Mucosa of rectum (tissue), 2 donors: ENCODE results near the gene MXD4.
A peak's percentile ranks its signal among the peaks of the same experiment; 100 is the strongest.
"Not testable (repeated sequence)": the region's sequence is repeated elsewhere in the genome, so short reads cannot be mapped to it uniquely, and the experiment has no call there.

Experiments used
- H3K27ac ChIP-seq, 2 donors: one replicate each; pipeline ENCODE4 v1.7.0; 2013; ENCODE audit warnings: inconsistent platforms in 2 of 2, low read depth in 2 of 2, low read length in 2 of 2
- H3K27me3 ChIP-seq, 2 donors: one replicate each; pipeline ENCODE4 v1.7.0; 2013; ENCODE audit warnings: low read length in 2 of 2; ENCODE audit not compliant: control insufficient read depth in 2 of 2, insufficient read depth in 2 of 2
- H3K36me3 ChIP-seq, 2 donors: one replicate each; pipeline ENCODE4 v1.7.0; 2013; ENCODE audit warnings: low read length in 2 of 2; ENCODE audit not compliant: control insufficient read depth in 2 of 2, insufficient read depth in 2 of 2
- H3K4me1 ChIP-seq, 2 donors: one replicate each; pipeline ENCODE4 v1.7.0; 2013; ENCODE audit warnings: low read length in 2 of 2, mild to moderate bottlenecking in 1 of 2; ENCODE audit not compliant: control insufficient read depth in 2 of 2, insufficient read depth in 2 of 2
- H3K4me3 ChIP-seq, 2 donors: one replicate each; pipeline ENCODE4 v1.7.0; 2013; ENCODE audit warnings: low read length in 2 of 2
- H3K9ac ChIP-seq, 2 donors: one replicate each; pipeline ENCODE4 v1.7.0; 2013; ENCODE audit warnings: low read length in 2 of 2, low read depth in 1 of 2, mild to moderate bottlenecking in 1 of 2
- H3K9me3 ChIP-seq, 2 donors: one replicate each; pipeline ENCODE4 v1.7.0; 2013; ENCODE audit warnings: low read length in 2 of 2; ENCODE audit not compliant: control insufficient read depth in 2 of 2
- donor health status: healthy.
- donor health status: Normal muscosa, but diverticular disease.

MXD4 gene

GRCh38 chr4:2284934-2285612 lies 23.2 kb upstream of the MXD4 start:
- H3K9ac ChIP-seq = no peak overlapping the region
- no peaks in the 10 kb centered on the region for H3K27me3 ChIP-seq
- no peak overlapping the region for H3K4me3 ChIP-seq
- H3K36me3 ChIP-seq = no peaks in the 10 kb centered on the region
- H3K27ac ChIP-seq = no peak overlapping the region
- H3K9me3 ChIP-seq = no peaks in the 10 kb centered on the region
- H3K4me1 ChIP-seq = peaks cover 0 to 4% of the 10 kb centered on the region in 2 donors

- Histone ChIP-seq H3K9me3 (no peaks in the 10 kb centered on the region), H3K9ac (no peak overlapping the region), H3K27ac (no peak overlapping the region), H3K36me3 (no peaks in the 10 kb centered on the region), H3K27me3 (no peaks in the 10 kb centered on the region), H3K4me1 (no peaks in the 10 kb centered on the region), H3K4me3 (no peak overlapping the region)
Observed at GRCh38 chr4:2284161-2284933, 22.4 kb upstream of the MXD4 start.

- H3K4me1 ChIP-seq = no peaks in the 10 kb centered on the region
- H3K4me3 ChIP-seq = no peak overlapping the region
- no peaks in the 10 kb centered on the region for H3K36me3 ChIP-seq
- H3K27me3 ChIP-seq = no peaks in the 10 kb centered on the region
- H3K27ac ChIP-seq = no peak overlapping the region
- H3K9ac ChIP-seq = no peak overlapping the region
- no peaks in the 10 kb centered on the region for H3K9me3 ChIP-seq
Observed at GRCh38 chr4:2283199-2283711, 21.3 kb upstream of the MXD4 start.

GRCh38 chr4:2281575-2282343 lies 19.9 kb upstream of the MXD4 start:
- Histone ChIP-seq H3K9me3 (no peaks in the 10 kb centered on the region), H3K27ac (peak overlapping the region in 1 of 2 donors; percentile 61), H3K4me3 (no peak overlapping the region)

GRCh38 chr4:2280531-2281300 lies 18.8 kb upstream of the MXD4 start:
- Histone ChIP-seq H3K9me3 (no peaks in the 10 kb centered on the region), H3K36me3 (no peaks in the 10 kb centered on the region), H3K4me1 (no peaks in the 10 kb centered on the region), H3K4me3 (no peak overlapping the region), H3K27ac (no peak overlapping the region), H3K27me3 (no peaks in the 10 kb centered on the region), H3K9ac (no peak overlapping the region)

More at GRCh38 chr4:2281575-2282343, 19.9 kb upstream of the MXD4 start:
- no peak overlapping the region for H3K9ac ChIP-seq
- H3K4me1 ChIP-seq = no peaks in the 10 kb centered on the region
- H3K36me3 ChIP-seq = no peaks in the 10 kb centered on the region
- no peaks in the 10 kb centered on the region for H3K27me3 ChIP-seq

- H3K27ac ChIP-seq = no peak overlapping the region
Observed at GRCh38 chr4:2277956-2278355, 16.0 kb upstream of the MXD4 start.

GRCh38 chr4:2276581-2277325 lies 14.8 kb upstream of the MXD4 start:
- Histone ChIP-seq H3K4me3 (no peak overlapping the region), H3K9me3 (no peaks in the 10 kb centered on the region), H3K27me3 (no peaks in the 10 kb centered on the region), H3K36me3 (peaks cover 4% of the 10 kb centered on the region in 2 donors), H3K27ac (no peak overlapping the region), H3K4me1 (no peaks in the 10 kb centered on the region), H3K9ac (no peak overlapping the region)

More at GRCh38 chr4:2277956-2278355, 16.0 kb upstream of the MXD4 start:
- peaks cover 0 to 3% of the 10 kb centered on the region in 2 donors for H3K36me3 ChIP-seq
- H3K27me3 ChIP-seq = no peaks in the 10 kb centered on the region
- no peak overlapping the region for H3K4me3 ChIP-seq
- no peaks in the 10 kb centered on the region for H3K9me3 ChIP-seq
- no peak overlapping the region for H3K9ac ChIP-seq
- H3K4me1 ChIP-seq = no peaks in the 10 kb centered on the region

- H3K9me3 ChIP-seq = no peaks in the 10 kb centered on the region
- no peaks in the 10 kb centered on the region for H3K27me3 ChIP-seq
- no peak overlapping the region for H3K9ac ChIP-seq
- no peaks in the 10 kb centered on the region for H3K4me1 ChIP-seq
- H3K4me3 ChIP-seq = no peak overlapping the region
- H3K36me3 ChIP-seq = peaks cover 4% of the 10 kb centered on the region in 2 donors
- H3K27ac ChIP-seq = no peak overlapping the region
Observed at GRCh38 chr4:2275546-2276251, 13.8 kb upstream of the MXD4 start.

- H3K9ac ChIP-seq, H3K4me1 ChIP-seq, H3K27ac ChIP-seq, H3K36me3 ChIP-seq, H3K27me3 ChIP-seq, H3K9me3 ChIP-seq, H3K4me3 ChIP-seq: not testable (repeated sequence)
Observed at GRCh38 chr4:2275044-2275397, 13.1 kb upstream of the MXD4 start.
